SKM-1 (cell line): ENCODE measurements around the gene EPAS1.
"Not testable (repeated sequence)": the region's sequence is repeated elsewhere in the genome, so short reads cannot be mapped to it uniquely, and the experiment has no call there.

Experiments used
- DNase-seq: peaks from one replicate; lab custom pipeline; 2025; ENCODE audit not compliant: unreplicated experiment; lab: John Stamatoyannopoulos, UW

Gene EPAS1

GRCh38 chr2:46381871-46382270 is 84.7 kb downstream of the EPAS1 start:
- no peak for DNase-seq

GRCh38 chr2:46382331-46383112 is 85.3 kb downstream of the EPAS1 start:
- no peak for DNase-seq

GRCh38 chr2:46383113-46383395 is 85.8 kb downstream of the EPAS1 start:
- no peak for DNase-seq

GRCh38 chr2:46383784-46384456 is 86.7 kb downstream of the EPAS1 start:
- no peak for DNase-seq

- DNase-seq: no peak
These were observed 87.2 kb downstream of the EPAS1 start for GRCh38 chr2:46384457-46384815.

GRCh38 chr2:46385786-46386577 is 88.8 kb downstream of the EPAS1 start:
- no peak for DNase-seq

DNA sequence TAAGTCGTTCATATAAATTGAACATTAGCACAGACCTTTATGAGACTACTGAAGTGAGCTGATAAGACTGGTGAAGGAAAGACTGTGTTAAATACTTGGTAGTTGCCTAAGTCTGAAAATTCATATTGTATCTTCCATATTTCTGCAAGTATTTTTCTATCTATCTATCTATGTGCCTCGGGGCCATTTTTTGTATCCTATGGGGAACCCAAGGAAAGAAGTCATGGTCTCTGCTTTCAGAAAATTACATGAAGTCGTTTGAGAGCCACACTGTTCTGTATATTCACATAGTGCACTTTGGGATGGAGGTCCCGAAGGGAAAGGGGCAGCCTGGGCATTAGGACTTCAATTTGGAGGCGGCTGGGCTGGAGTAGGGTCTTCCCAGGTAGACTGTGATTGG is 89.6 kb downstream of the EPAS1 start:
- no peak for DNase-seq

GRCh38 chr2:46387292-46387691 is 90.1 kb downstream of the EPAS1 start:
- no peak for DNase-seq

GRCh38 chr2:46387886-46388515 is 90.8 kb downstream of the EPAS1 start:
- no peak for DNase-seq

- DNase-seq: no peak
These were observed 91.7 kb downstream of the EPAS1 start for GRCh38 chr2:46388881-46389280.

- no peak for DNase-seq
These were observed 92.3 kb downstream of the EPAS1 start for GRCh38 chr2:46389417-46389916.

DNA sequence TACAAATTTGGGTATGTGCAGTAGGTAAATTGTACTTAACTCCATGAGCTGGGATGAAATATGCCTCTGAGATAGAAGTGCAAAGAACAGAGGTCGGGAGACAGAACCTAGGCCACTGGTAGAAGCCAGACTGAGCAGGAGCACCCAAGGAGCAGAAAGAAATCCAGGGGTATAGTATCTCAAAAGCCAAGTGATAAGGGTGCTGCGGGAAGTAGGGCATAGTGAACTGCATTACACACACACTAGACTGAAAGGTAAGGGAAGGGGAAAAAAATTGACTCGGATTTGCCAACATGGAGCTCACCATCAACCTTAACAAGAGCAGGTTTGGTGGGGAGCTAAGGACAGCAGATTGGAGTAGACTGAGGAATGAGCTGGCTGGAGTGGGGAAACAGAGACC is 92.8 kb downstream of the EPAS1 start:
- no peak for DNase-seq

DNA sequence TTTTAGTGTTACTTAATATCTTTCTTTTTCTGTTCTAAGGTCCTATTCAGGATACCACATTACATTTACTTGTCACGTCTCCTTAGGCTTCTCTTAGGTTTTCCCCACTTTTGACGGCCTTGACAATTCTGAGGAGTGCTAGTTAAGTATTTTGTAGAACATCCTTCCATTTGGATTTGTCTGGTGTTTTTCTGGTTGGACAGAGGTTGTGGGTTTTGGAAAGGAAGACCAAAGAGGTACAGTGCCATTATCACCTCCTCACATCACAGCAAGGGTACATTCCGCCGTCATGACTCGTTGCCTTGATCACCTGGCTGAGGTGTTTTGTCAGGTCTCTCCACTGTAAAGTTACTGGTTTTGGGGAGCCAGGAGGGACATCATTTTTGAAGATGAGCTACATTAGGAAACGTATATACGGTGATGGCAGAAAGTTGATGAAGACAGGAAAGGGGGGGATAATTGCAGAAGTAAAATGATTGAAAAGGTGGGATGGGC is 93.7 kb downstream of the EPAS1 start:
- no peak for DNase-seq

- no peak for DNase-seq
These were observed 95.5 kb downstream of the EPAS1 start for GRCh38 chr2:46392561-46393346.

- no peak for DNase-seq
These were observed 96.2 kb downstream of the EPAS1 start for GRCh38 chr2:46393347-46393820.

DNA sequence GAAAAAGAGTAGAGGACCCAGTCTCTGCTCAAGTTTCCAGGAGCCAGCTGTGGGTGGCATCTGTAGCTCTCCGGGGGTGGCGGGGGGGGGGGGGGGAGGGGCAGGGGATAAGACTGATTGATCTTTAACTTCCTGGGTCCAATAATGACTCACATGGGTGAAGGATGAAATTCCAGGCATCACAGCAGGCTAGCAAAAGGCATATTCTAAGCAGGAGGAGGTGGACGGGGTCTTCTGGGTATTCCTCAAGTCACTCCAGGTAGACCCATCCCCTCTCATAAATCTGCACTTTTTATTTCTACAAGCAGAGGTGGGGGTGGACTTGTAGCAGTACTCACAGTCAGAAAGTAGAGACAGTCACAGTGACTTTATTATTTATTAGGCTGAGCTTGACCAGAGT is 96.7 kb downstream of the EPAS1 start:
- no peak for DNase-seq

GRCh38 chr2:46394649-46395510 is 97.7 kb downstream of the EPAS1 start:
- no peak for DNase-seq

DNA sequence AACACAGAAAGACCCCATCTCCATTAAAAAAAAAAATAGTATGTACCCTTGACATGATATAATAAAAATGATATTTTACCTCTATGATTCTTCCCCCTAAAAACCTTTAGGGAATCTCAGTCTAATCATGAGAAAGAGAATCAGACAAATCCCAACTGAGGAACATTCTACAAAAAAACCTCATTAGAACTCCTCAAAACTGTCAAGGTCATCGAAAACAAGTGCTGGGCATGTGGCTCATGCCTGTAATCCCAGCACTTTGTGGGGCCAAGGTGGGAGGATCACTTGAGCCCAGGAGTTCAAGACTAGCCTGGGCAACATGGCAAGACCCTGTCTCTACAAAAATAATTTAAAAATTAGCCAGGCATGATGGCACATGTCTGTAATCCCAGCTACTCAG is 98.5 kb downstream of the EPAS1 start:
- not testable (repeated sequence) for DNase-seq

DNA sequence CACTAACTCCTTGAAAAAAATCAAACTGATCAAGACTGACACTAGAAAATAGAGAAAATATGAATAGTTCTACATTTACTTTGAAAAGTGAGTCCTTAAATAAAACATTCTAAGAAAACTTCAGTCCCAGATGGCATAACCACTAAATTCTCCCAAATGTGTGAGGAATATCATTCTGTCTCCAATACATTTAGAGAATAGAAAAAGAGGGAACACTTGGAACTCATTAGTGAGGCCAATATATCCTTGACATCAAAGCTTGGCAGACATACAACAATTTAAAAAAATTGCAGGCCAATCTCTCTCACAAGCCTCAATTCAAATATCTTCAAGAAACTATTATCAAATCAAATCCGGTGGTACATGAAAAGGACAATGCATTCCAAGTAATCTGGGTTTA is 102.8 kb downstream of the EPAS1 start:
- no peak for DNase-seq
